ENCODE results near the gene TDO2. TPM values are rescaled to one million over a fixed set of nuclear protein-coding genes. Genes with fewer than 3 reads are reported as not detected.

TDO2 gene
- total RNA-seq, 1 experiment from 2014 or later, result 0.13 TPM

DNA sequence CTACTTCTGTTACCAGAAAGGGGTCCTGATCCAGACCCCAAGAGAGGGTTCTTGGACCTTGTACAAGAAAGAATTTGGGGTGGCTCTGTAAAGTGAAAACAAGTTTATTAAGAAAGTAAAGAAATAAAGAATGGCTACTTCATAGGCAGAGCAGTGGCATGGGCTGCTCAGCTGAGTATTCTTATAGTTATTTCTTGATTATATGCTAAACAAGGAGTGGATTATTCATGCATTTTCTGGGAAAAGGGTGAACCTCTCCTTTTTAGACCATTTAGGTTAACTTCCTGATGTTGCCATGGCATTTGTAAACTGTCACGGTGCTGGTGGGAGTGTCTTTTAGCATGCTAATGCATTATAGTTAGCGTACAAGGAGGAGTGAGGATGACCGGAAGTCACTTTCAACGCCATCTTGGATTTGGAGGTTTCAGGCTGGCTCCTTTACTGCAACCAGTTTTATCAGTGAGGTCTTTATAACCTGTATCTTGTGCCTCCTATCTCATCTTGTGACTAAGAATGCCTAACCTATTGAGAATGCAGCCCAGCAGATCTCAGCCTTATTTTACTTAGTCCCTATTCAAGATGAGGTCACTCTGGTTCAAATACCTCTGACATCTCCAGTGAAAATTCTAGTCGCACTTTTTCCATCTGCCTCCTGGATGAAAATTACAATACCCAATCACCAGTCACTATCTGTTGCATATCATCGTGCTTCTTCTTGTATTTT, 15.5 kb upstream of the TDO2 start:
- POLR2A ChIA-PET, result no interaction called here
- H3K4me1 Mint-ChIP-seq, result peaks cover 12% of the 10 kb centered on the region
- no peak overlapping the region for H3K27ac Mint-ChIP-seq
- TF ChIP-seq ATF2 (CRISPR knock-in tag; IDR thresholded peaks at IDR 0.05; ENCODE audit: borderline replicate concordance, low read depth) (no peak), USF2 (CRISPR knock-in tag; IDR thresholded peaks at IDR 0.05) (no peak), NFATC4 (CRISPR knock-in tag; IDR thresholded peaks at IDR 0.05) (no peak), SMAD3 (CRISPR knock-in tag; IDR thresholded peaks at IDR 0.05; ENCODE audit: borderline replicate concordance) (no peak), ARID4B (CRISPR knock-in tag; IDR thresholded peaks at IDR 0.05; ENCODE audit: borderline replicate concordance) (no peak), JUN (CRISPR knock-in tag; IDR thresholded peaks at IDR 0.05) (no peak), CDX4 (CRISPR knock-in tag; IDR thresholded peaks at IDR 0.05; ENCODE audit: borderline replicate concordance) (no peak), FOXJ3 (CRISPR knock-in tag; IDR thresholded peaks at IDR 0.05; ENCODE audit: borderline replicate concordance) (no peak), NR2C2 (CRISPR knock-in tag; IDR thresholded peaks at IDR 0.05) (no peak), ELF4 (CRISPR knock-in tag; IDR thresholded peaks at IDR 0.05; ENCODE audit: low read depth) (no peak), NFYB (CRISPR knock-in tag; conservative IDR thresholded peaks at IDR 0.05; ENCODE audit: low read depth) (no peak), ZNF219 (CRISPR knock-in tag; IDR thresholded peaks at IDR 0.05; ENCODE audit: borderline replicate concordance) (no peak), SP1 (CRISPR knock-in tag; conservative IDR thresholded peaks at IDR 0.05) (no peak)
- TF ChIP-seq, protein P1, sequence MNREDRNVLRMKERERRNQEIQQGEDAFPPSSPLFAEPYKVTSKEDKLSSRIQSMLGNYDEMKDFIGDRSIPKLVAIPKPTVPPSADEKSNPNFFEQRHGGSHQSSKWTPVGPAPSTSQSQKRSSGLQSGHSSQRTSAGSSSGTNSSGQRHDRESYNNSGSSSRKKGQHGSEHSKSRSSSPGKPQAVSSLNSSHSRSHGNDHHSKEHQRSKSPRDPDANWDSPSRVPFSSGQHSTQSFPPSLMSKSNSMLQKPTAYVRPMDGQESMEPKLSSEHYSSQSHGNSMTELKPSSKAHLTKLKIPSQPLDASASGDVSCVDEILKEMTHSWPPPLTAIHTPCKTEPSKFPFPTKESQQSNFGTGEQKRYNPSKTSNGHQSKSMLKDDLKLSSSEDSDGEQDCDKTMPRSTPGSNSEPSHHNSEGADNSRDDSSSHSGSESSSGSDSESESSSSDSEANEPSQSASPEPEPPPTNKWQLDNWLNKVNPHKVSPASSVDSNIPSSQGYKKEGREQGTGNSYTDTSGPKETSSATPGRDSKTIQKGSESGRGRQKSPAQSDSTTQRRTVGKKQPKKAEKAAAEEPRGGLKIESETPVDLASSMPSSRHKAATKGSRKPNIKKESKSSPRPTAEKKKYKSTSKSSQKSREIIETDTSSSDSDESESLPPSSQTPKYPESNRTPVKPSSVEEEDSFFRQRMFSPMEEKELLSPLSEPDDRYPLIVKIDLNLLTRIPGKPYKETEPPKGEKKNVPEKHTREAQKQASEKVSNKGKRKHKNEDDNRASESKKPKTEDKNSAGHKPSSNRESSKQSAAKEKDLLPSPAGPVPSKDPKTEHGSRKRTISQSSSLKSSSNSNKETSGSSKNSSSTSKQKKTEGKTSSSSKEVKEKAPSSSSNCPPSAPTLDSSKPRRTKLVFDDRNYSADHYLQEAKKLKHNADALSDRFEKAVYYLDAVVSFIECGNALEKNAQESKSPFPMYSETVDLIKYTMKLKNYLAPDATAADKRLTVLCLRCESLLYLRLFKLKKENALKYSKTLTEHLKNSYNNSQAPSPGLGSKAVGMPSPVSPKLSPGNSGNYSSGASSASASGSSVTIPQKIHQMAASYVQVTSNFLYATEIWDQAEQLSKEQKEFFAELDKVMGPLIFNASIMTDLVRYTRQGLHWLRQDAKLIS (CRISPR knock-in tag; IDR thresholded peaks at IDR 0.05; ENCODE audit: borderline replicate concordance), result no peak
- TF ChIP-seq, protein P2, sequence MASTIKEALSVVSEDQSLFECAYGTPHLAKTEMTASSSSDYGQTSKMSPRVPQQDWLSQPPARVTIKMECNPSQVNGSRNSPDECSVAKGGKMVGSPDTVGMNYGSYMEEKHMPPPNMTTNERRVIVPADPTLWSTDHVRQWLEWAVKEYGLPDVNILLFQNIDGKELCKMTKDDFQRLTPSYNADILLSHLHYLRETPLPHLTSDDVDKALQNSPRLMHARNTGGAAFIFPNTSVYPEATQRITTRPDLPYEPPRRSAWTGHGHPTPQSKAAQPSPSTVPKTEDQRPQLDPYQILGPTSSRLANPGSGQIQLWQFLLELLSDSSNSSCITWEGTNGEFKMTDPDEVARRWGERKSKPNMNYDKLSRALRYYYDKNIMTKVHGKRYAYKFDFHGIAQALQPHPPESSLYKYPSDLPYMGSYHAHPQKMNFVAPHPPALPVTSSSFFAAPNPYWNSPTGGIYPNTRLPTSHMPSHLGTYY (CRISPR knock-in tag; IDR thresholded peaks at IDR 0.05), result no peak
- TF ChIP-seq, protein P3, sequence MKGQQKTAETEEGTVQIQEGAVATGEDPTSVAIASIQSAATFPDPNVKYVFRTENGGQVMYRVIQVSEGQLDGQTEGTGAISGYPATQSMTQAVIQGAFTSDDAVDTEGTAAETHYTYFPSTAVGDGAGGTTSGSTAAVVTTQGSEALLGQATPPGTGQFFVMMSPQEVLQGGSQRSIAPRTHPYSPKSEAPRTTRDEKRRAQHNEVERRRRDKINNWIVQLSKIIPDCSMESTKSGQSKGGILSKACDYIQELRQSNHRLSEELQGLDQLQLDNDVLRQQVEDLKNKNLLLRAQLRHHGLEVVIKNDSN (CRISPR knock-in tag; IDR thresholded peaks at IDR 0.05), result no peak
- no peak for DNase-seq (ENCODE audit: low spot score)
- H3K9me3 Mint-ChIP-seq, result peaks cover 52% of the 10 kb centered on the region
- H3K4me3 Mint-ChIP-seq, result no peak overlapping the region
- ATAC-seq, result no peak
- CTCF ChIA-PET, result no interaction called here
- H3K27me3 Mint-ChIP-seq (ENCODE audit: low read depth), result no peaks in the 10 kb centered on the region; the same call in 1 of the 2 replicates
- peaks cover 38% of the 10 kb centered on the region for H3K36me3 Mint-ChIP-seq
